Esophagus squamous epithelium (tissue), 5 donors: Measurements from ENCODE around the gene ATP6V0D1. TPM values are rescaled to one million over a fixed set of nuclear protein-coding genes. Genes with fewer than 3 reads are reported as not detected.

ENCODE experiments used
- DNase-seq: peaks from one replicate; lab custom pipeline; 2025; lab: John Stamatoyannopoulos, UW
- H3K27ac ChIP-seq, 4 donors: fragments of 200-600 bp; sonication (generic); one replicate each; pipeline ENCODE4 v1.5.1; 2016 to 2019; ENCODE audit warnings: mild to moderate bottlenecking in 1 of 4
- H3K27me3 ChIP-seq, 4 donors: fragments of 200-600 bp; sonication (generic); 1 replicate in 3 of 4; 2 replicates in 1 of 4; pipeline versions ENCODE4 v1.5.1 to v1.6.0; 2017 to 2021; ENCODE audit warnings: antibody characterized with exemption in 1 of 4
- H3K36me3 ChIP-seq, 3 donors: fragments of 200-600 bp; sonication (generic); one replicate each; pipeline ENCODE4 v1.5.1; 2016 to 2019
- H3K4me1 ChIP-seq, 3 donors: fragments of 200-600 bp; sonication (generic); one replicate each; pipeline ENCODE4 v1.5.1; 2017 to 2019
- H3K4me3 ChIP-seq, 4 donors: fragments of 200-600 bp; sonication (generic); 1 replicate in 3 of 4; 2 replicates in 1 of 4; pipeline ENCODE4 v1.5.1; 2016 to 2019; ENCODE audit warnings: mild to moderate bottlenecking in 2 of 4, moderate library complexity in 1 of 4
- H3K9me3 ChIP-seq, 3 donors: fragments of 200-600 bp; sonication (generic); one replicate each; pipeline ENCODE4 v1.5.1; 2016 to 2019
- POLR2A ChIP-seq, 4 donors: fragments of 450-650 bp; IDR thresholded peaks; one replicate each; pipeline ENCODE4 v1.6.1; 2017; ENCODE audit warnings: antibody characterized with exemption in 4 of 4, mild to moderate bottlenecking in 4 of 4, moderate library complexity in 3 of 4
- WGBS, 2 donors: methylation state at CpG; one replicate each; pipeline ENCODE4 v1.1.5; 2018; 5-methylcytosine and 5-hydroxymethylcytosine counted together
- intact Hi-C: fragments of 100-400 bp; cut with DNase I; formaldehyde crosslinking; loops from one replicate; pipeline ENCODE4 v1.15.0; 2022
- total RNA-seq, 4 donors: library from RNA; depleted of rRNA; stranded (reverse); fragments of >200 nt; gene quantifications; one replicate each; pipeline ENCODE4 v1.1.0, GENCODE V29; 2016
- TF ChIP-seq, protein P1 (sequence below), 6 experiments: fragments of 450-650 bp in 4 of 6; fragments of 200-600 bp in 2 of 6; sonication (generic) in 2 of 6; IDR thresholded peaks; one replicate each; pipeline ENCODE4 v1.5.1; 2016 to 2019; ENCODE audit warnings: antibody characterized with exemption in 6 of 6, mild to moderate bottlenecking in 4 of 6, moderate library complexity in 4 of 6
- donor health status: DM: yes; HTN: yes; CAD: no.

Gene ATP6V0D1
- total RNA-seq, 4 donors from 2014 or later = 99.4 to 158 (median 131) TPM

GRCh38 chr16:67438098-67438791 lies 42.7 kb downstream of the ATP6V0D1 start:
- 91 to 96% methylated on average over 16 of the region's 20 CpGs for WGBS, 2 donors
- Histone ChIP-seq H3K27ac (no peak overlapping the region), H3K4me1 (peaks cover 10 to 41% (median 15%) of the 10 kb centered on the region in 3 donors), H3K27me3 (no peaks in the 10 kb centered on the region), H3K36me3 (peaks cover 14 to 74% (median 27%) of the 10 kb centered on the region in 3 donors), H3K9me3 (no peaks in the 10 kb centered on the region), H3K4me3 (no peak overlapping the region)
- DNase-seq = no peak
- intact Hi-C loops = no loop called here
- TF ChIP-seq POLR2A (IDR thresholded peaks at IDR 0.05) = no peak
- TF ChIP-seq, protein P1, sequence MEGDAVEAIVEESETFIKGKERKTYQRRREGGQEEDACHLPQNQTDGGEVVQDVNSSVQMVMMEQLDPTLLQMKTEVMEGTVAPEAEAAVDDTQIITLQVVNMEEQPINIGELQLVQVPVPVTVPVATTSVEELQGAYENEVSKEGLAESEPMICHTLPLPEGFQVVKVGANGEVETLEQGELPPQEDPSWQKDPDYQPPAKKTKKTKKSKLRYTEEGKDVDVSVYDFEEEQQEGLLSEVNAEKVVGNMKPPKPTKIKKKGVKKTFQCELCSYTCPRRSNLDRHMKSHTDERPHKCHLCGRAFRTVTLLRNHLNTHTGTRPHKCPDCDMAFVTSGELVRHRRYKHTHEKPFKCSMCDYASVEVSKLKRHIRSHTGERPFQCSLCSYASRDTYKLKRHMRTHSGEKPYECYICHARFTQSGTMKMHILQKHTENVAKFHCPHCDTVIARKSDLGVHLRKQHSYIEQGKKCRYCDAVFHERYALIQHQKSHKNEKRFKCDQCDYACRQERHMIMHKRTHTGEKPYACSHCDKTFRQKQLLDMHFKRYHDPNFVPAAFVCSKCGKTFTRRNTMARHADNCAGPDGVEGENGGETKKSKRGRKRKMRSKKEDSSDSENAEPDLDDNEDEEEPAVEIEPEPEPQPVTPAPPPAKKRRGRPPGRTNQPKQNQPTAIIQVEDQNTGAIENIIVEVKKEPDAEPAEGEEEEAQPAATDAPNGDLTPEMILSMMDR (IDR thresholded peaks at IDR 0.05) = no peak

DNA sequence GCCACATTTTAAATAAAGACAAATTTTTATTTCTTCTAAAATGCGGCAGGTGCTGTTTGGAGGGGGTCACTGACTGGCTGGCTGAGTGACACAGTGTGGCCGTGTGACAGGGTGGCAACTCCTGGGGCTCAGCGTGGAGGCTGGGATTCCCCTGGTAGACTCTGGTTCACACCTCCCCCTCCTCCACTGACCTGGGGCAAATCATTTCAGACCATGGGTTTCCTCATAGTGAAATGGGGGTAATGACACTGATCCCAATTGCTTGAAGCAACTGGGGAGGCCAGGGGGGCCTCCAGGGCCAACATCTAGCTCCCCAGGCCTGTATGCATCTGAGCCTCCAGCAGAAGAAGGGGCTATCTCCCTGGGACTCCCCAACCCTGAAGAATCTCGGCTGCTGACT lies 43.4 kb downstream of the ATP6V0D1 start:
- WGBS, 2 donors = 50 to 90% methylated on average over 2 to 3 of the region's 4 CpGs
- no peak overlapping the region for H3K4me3 ChIP-seq
- H3K9me3 ChIP-seq = no peaks in the 10 kb centered on the region
- H3K27me3 ChIP-seq = no peaks in the 10 kb centered on the region
- intact Hi-C loops = no loop called here
- no peak overlapping the region for H3K27ac ChIP-seq
- TF ChIP-seq POLR2A (IDR thresholded peaks at IDR 0.05) = no peak
- TF ChIP-seq, protein P1 (IDR thresholded peaks at IDR 0.05) = no peak
- DNase-seq = no peak
- peaks cover 6 to 67% (median 27%) of the 10 kb centered on the region in 3 donors for H3K36me3 ChIP-seq
- peaks cover 5 to 41% (median 15%) of the 10 kb centered on the region in 3 donors for H3K4me1 ChIP-seq

- H3K27ac ChIP-seq = no peak overlapping the region
Observed at GRCh38 chr16:67436640-67437193, 44.2 kb downstream of the ATP6V0D1 start.

GRCh38 chr16:67435758-67436164 lies 45.2 kb downstream of the ATP6V0D1 start:
- TF ChIP-seq, protein P1 (IDR thresholded peaks at IDR 0.05) = no peak
- TF ChIP-seq POLR2A (IDR thresholded peaks at IDR 0.05) = no peak
- no peak for DNase-seq
- Histone ChIP-seq H3K4me3 (no peak overlapping the region), H3K4me1 (peaks cover 11 to 40% (median 19%) of the 10 kb centered on the region in 3 donors), H3K9me3 (no peaks in the 10 kb centered on the region), H3K27ac (no peak overlapping the region), H3K27me3 (no peaks in the 10 kb centered on the region), H3K36me3 (peaks cover 6 to 55% (median 27%) of the 10 kb centered on the region in 3 donors)
- intact Hi-C loops = no loop called here
- 97% methylated on average over 6 of the region's 16 CpGs; no CpG with 5 or more reads in 1 of the 2 donors for WGBS, 2 donors

More at GRCh38 chr16:67436640-67437193, 44.2 kb downstream of the ATP6V0D1 start:
- intact Hi-C loops = no loop called here
- no peaks in the 10 kb centered on the region for H3K9me3 ChIP-seq
- DNase-seq = no peak
- TF ChIP-seq POLR2A (IDR thresholded peaks at IDR 0.05) = no peak
- TF ChIP-seq, protein P1 (IDR thresholded peaks at IDR 0.05) = no peak
- H3K4me3 ChIP-seq = no peak overlapping the region
- peaks cover 7 to 41% (median 17%) of the 10 kb centered on the region in 3 donors for H3K4me1 ChIP-seq
- peaks cover 6 to 59% (median 27%) of the 10 kb centered on the region in 3 donors for H3K36me3 ChIP-seq
- H3K27me3 ChIP-seq = no peaks in the 10 kb centered on the region
- WGBS, 2 donors = 91 to 93% methylated on average over 7 to 17 of the region's 23 CpGs

DNA sequence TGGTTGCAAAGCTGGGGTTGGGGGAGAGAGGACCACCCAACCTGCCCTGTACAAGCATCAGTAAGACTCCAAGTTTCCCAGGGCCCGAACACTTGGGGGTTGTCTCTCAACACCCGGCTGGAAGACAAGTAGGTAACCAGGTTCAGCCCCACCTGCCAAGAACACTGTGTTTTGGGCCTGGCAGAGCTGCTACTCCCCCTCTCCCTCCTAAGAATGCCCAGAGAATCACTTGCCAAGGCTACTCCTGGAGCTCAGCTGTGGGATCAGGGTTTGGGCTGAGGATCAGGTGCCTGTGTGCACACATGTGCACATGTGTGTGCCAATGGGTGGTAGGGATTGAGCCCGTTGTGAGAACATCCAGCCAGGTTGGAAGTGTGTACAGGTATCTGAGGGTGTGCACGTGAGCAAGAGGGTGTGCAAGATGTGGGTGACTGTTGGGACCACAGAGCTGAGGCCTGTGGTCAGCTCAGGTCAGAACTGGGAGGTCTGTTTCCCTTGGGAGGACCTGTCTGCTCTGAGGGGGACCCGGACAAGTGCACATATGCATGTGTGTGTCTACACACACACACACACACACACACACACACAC lies 47.7 kb downstream of the ATP6V0D1 start:
- peaks cover 0 to 18% (median 0%) of the 10 kb centered on the region in 4 donors for H3K27me3 ChIP-seq
- H3K4me3 ChIP-seq = no peak overlapping the region
- intact Hi-C loops = no loop called here
- TF ChIP-seq, protein P1 (IDR thresholded peaks at IDR 0.05) = no peak
- no peak for DNase-seq
- peaks cover 20 to 50% (median 27%) of the 10 kb centered on the region in 3 donors for H3K4me1 ChIP-seq
- peaks cover 6 to 30% (median 12%) of the 10 kb centered on the region in 3 donors for H3K36me3 ChIP-seq
- WGBS, 2 donors = 72 to 90% methylated on average over 2 to 3 of the region's 5 CpGs
- H3K27ac ChIP-seq = no peak overlapping the region
- H3K9me3 ChIP-seq = no peaks in the 10 kb centered on the region
